ENCODE results near the gene RASA1.

DNA sequence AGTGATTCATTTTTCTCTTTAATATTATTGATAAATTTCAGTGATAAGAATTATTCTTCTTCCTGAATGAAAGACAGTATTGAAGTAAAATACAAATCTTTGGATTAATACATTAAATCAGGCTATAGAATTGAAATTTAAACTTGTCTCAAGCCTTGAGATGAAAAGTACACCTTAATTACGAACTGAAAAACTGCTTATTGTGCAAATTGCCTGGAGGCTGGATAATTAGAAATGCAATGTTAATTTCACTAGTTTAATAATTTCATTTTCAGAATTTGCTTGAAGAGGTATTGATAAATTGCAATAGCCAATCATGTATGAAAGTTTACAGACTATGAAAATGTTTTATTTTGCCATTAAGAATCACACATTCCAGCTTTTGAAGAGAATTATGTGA, 156.1 kb downstream of the RASA1 start:
- TF ChIP-seq POLR2AphosphoS5 (IDR thresholded peaks at IDR 0.05) (no peak), POLR2A (IDR thresholded peaks at IDR 0.05) (no peak), EP300 (IDR thresholded peaks at IDR 0.05; ENCODE audit: low read depth) (no peak)
- TF ChIP-seq, protein P1, sequence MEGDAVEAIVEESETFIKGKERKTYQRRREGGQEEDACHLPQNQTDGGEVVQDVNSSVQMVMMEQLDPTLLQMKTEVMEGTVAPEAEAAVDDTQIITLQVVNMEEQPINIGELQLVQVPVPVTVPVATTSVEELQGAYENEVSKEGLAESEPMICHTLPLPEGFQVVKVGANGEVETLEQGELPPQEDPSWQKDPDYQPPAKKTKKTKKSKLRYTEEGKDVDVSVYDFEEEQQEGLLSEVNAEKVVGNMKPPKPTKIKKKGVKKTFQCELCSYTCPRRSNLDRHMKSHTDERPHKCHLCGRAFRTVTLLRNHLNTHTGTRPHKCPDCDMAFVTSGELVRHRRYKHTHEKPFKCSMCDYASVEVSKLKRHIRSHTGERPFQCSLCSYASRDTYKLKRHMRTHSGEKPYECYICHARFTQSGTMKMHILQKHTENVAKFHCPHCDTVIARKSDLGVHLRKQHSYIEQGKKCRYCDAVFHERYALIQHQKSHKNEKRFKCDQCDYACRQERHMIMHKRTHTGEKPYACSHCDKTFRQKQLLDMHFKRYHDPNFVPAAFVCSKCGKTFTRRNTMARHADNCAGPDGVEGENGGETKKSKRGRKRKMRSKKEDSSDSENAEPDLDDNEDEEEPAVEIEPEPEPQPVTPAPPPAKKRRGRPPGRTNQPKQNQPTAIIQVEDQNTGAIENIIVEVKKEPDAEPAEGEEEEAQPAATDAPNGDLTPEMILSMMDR (IDR thresholded peaks at IDR 0.05), result no peak
